Fibroblast of skin of right biceps (primary cell): ENCODE data around the gene TBX2.

Source experiments
- DNase-seq: peaks from one replicate; pipeline ENCODE4 v3.0.0-alpha.2; 2013

The TBX2 gene

DNA sequence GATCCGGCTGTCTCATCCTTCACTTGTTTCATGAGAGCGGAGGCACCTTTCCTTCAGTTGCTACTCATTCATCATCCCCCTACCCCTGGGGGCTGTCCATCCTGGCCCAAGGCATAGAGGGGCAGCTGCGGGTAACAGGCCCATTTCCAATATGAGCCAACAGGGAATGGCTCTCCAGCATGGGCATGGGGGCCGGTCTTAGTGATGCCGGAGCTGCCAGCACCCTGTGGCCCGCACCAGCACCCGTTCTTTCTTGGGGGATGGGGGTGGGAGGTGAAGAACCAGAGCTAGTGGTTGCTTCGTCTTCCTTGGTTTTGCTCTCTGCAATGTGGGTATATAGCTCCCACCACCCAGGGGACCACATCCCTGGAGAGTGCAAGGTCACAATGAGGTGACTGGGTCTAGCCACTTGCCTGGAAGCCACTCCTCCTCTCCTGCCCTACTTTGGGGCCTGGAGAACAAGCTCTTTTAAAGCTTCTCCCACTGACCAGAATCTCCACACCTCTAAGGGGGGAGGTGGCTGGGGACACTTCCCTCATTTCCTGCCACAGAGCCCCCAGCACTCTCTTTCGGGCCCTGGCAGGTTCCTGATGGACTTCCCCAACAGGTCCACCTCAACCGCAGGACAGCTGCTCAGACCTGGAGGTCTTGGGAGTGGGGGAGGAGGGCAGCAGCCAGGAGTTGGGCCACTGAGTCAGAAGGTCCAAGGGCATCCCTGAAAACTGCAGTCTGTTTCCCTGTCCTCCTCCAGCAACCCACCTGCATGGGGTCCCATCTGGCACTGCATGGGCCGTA lies 11.9 kb upstream of the TBX2 start:
- DNase-seq: no peak

DNA sequence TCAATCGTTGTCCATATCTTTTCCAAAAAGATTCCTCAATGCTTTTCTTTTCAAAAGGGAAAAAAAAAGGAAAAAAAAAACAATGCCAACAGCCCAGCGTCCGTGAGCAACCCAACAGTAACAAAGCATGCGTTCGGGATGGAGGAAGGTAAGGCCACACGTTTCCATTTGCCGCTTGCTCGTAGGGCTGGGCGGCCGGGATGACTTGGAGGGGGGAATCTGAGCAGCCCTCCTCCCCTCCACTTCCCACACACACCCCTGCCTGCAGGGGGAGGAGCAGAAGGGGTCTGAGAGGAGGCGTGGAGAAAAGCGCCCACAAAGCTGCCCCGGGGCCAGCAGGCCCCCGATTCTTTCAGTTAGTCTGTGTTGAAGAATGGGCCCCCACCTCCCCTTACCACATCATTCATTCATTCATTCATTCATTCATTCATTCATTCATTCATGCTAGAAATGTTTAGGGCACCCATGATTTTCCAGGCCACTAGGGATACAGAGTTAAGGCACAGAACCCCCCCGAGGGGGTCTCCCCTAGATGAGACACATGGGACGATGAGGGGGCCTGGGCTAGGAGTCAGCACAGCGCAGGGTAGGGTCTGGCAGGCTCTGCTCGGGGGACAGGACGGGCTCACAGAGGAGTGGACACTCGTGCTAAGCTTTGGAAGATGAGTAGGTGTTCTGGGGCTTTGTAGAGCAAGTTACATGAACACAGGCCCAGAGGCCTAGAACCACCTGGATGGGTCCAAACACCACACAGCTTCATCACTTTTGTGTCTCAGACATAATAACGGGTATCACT lies 10.9 kb upstream of the TBX2 start:
- DNase-seq: no peak

- DNase-seq: no peak
Measured at GRCh38 chr17:61389670-61390478, 9.8 kb upstream of the TBX2 start.

- DNase-seq: no peak
Measured at GRCh38 chr17:61390479-61390791, 9.2 kb upstream of the TBX2 start.

- DNase-seq: no peak
Measured at GRCh38 chr17:61391595-61392291, 7.9 kb upstream of the TBX2 start.

DNA sequence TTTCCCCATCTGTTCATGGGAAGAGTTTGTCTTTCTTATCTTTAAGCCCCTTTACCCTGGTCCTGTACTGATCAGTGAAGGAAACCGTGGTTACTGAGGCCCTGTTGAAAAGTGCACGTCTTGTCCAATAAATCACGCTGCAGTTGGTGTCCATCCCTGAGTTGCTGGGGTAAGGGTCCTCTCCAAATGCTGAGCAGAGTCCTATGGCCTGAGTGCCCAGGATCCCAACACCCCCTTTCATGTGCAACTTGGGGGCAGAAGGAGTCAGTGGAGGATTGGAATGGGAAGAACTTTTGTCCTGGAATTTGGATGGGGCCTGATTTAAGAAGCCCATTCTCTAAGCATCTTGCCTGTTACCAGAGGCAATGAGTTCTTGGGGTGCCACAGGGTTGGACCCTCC lies 7.0 kb upstream of the TBX2 start:
- DNase-seq: no peak

- no peak for DNase-seq
Measured at GRCh38 chr17:61393550-61393903, 6.1 kb upstream of the TBX2 start.

- DNase-seq: no peak
Measured at GRCh38 chr17:61393904-61394629, 5.6 kb upstream of the TBX2 start.

- DNase-seq: no peak
Measured at GRCh38 chr17:61394630-61395408, 4.8 kb upstream of the TBX2 start.

DNA sequence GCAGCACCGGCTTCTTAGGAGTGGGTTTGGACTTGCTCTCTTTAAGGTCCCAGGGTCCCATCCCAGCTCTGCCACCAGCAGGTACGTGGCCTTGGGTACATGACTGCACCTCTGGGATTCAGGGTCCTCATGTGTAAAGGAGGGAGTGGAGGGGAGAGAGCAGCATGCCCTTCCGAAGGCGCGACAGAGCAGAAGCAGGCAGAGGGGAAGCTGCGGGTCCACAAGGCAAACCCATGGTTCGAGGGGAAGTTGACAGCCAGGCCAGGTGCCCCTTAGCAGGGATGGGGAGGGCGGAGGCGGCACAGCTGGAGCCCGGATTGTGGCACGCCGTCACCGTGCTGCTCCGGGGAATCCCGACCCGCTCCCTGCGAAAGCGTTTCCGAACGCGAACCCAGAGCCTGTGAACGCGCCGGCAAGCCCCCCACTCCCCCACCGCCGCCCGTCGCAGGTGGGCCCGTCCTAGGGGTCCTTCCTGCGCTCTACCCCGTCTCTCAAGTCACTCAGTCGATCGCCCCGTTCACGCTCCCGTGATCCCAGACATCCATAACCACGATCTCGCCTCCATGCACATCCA lies 4.1 kb upstream of the TBX2 start:
- DNase-seq: no peak

- DNase-seq: no peak
Measured at GRCh38 chr17:61395983-61396585, 3.6 kb upstream of the TBX2 start.

- no peak for DNase-seq
Measured at GRCh38 chr17:61396586-61397085, 3.0 kb upstream of the TBX2 start.

GRCh38 chr17:61397086-61397842 lies 2.4 kb upstream of the TBX2 start:
- DNase-seq: no peak

GRCh38 chr17:61398721-61399130 lies 917 bp upstream of the TBX2 start:
- no peak for DNase-seq

DNA sequence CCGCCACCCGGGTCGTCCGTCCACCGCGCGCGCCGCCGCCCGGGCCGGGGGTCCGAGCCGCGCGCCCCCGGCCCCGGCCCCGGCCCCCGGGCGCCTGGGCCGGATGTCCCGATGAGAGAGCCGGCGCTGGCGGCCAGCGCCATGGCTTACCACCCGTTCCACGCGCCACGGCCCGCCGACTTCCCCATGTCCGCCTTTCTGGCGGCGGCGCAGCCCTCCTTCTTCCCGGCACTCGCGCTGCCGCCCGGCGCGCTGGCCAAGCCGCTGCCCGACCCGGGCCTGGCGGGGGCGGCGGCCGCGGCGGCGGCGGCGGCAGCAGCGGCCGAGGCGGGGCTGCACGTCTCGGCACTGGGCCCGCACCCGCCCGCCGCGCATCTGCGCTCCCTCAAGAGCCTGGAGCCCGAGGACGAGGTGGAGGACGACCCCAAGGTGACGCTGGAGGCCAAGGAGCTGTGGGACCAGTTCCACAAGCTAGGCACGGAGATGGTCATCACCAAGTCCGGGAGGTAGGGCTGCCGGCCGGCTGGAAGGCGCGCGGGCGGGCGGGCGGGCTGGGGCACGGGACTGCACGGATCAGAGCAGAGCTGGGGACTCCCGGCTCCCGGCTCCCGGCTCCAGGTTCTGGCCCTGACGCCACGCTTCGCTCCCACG lies 548 bp downstream of the TBX2 start:
- no peak for DNase-seq

- no peak for DNase-seq
Measured at GRCh38 chr17:61400717-61401388, 1.2 kb downstream of the TBX2 start.

DNA sequence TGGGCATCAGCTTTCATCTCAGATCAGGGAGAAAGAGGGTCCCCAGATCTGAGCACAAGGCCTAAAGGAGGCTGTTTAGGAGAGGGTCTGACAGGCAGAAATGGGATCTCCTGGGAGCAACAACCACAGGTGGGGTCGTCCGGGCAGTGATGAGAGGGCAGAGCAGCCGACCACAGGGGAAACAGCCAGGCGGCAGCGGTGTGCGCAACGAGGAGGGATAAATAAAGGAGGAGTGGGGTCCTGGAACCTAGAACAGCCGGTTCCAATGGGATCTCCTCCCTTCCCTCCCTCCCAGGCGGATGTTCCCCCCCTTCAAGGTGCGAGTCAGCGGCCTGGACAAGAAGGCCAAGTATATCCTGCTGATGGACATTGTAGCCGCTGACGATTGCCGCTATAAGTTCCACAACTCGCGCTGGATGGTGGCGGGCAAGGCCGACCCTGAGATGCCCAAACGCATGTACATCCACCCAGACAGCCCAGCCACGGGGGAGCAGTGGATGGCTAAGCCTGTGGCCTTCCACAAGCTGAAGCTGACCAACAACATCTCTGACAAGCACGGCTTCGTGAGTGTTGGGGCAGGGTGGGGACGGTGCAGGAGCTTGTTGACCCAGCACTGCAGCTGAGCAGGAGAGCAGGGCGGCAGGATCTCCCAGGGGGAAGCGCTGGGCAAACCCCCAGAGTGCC lies 1.9 kb downstream of the TBX2 start:
- no peak for DNase-seq

DNA sequence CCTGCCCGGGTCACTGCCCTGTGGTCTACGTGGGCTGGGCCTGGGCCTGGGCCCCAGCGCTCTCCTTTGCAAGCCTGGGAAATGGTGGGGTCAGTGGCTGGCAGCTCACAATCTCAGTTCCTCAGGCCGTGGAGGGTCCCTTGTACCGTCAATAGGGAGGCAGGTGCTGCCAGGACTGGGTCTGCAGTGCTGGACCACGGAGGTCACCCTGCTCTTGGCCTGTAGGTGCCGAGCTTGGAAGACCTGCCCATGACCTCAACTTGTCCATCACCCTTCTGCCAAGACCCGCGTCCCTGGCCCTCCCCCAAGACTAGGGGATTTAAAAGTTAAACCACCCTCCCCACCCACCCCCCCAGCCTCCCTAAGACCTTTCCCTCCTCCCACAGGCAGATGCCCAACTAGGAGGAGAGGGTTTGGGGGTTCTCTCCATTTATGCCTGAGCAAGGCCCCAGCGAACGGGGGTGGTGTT lies 2.5 kb downstream of the TBX2 start:
- no peak for DNase-seq
